HepG2 (cell line): ENCODE data around the gene GLRA3. TPM values are rescaled to one million over a fixed set of nuclear protein-coding genes. Genes with fewer than 3 reads are reported as not detected.

Source experiments
- ATAC-seq: fragments of 200-7000 bp; cut with Tn5 transposase; 3 replicates; pipeline ENCODE4 v1.9.1; 2020; ENCODE audit warnings: mild to moderate bottlenecking, moderate library complexity
- BruUV-seq: library from RNA; stranded (reverse); fragments of 400-500 nt; replicated peaks from 2 replicates; lab custom pipeline; 2021; lab: Mats Ljungman, UMichigan
- CTCF ChIA-PET: fragments of 300-600 bp; formaldehyde crosslinking; extraction: SDS; loops from one replicate; lab custom pipeline; 2021; ENCODE audit warnings: low total read pairs, inconsistent platforms, low intra/inter-chr PET ratio; lab: Yijun Ruan, JAX
- POLR2A ChIA-PET: fragments of 350-600 bp; sonication (Branson Sonifier 250); formaldehyde crosslinking; loops from one replicate; lab custom pipeline; 2020; ENCODE audit warnings: antibody characterized with exemption, inconsistent platforms; lab: Yijun Ruan, JAX
- DNase-seq: peaks from one replicate; pipeline ENCODE4 v3.0.0-alpha.2; 2015; ENCODE audit warnings: low spot score
- FAIRE-seq: peaks from 3 replicates; lab custom pipeline; 2011; peaks lifted over from hg19 to GRCh38; lab: Jason Lieb, UNC
- H2AFZ ChIP-seq: one replicate; pipeline ENCODE4 v1.6.1; 2011; ENCODE audit warnings: low read length, inconsistent platforms
- H3K27ac ChIP-seq: fragments of 300-600 bp; 3 replicates; pipeline ENCODE4 v1.8.0; 2011; ENCODE audit warnings: mixed run types, mild to moderate bottlenecking, mixed read lengths, low read length, inconsistent platforms; ENCODE audit not compliant: insufficient read depth; ENCODE audit errors: extremely low read length
- H3K27me3 ChIP-seq, 2 experiments: fragments of 200-600 bp in 1 of 2; 2 replicates in 1 of 2; 3 replicates in 1 of 2; pipeline versions ENCODE4 v1.6.0 to v1.8.0; 2011; ENCODE audit warnings: low read length in 2 of 2, mild to moderate bottlenecking in 2 of 2, moderate library complexity in 2 of 2, inconsistent platforms in 1 of 2; ENCODE audit not compliant: insufficient read depth in 2 of 2, control insufficient read depth in 1 of 2
- H3K36me3 ChIP-seq, 2 experiments: fragments of 200-600 bp in 1 of 2; replicated peaks in 1 of 2; 2 replicates in 1 of 2; 3 replicates in 1 of 2; pipeline versions ENCODE4 v1.5.1 to v1.8.0; 2011; ENCODE audit warnings: low read length in 2 of 2, inconsistent platforms in 1 of 2; ENCODE audit not compliant: insufficient read depth in 2 of 2, control insufficient read depth in 1 of 2
- H3K4me1 ChIP-seq: 2 replicates; pipeline ENCODE4 v1.5.1; 2012; ENCODE audit warnings: low read length, inconsistent platforms; ENCODE audit not compliant: insufficient read depth
- H3K4me2 ChIP-seq: 2 replicates; pipeline ENCODE4 v1.6.0; 2011; ENCODE audit warnings: low read depth, low read length, inconsistent platforms
- H3K4me3 ChIP-seq, 3 experiments: fragments of 200-600 bp in 1 of 3; sonication (generic), shearing (Covaris generic) in 1 of 3; replicated peaks in 1 of 3; 2 replicates each; pipeline ENCODE4 v1.5.1; 2011 to 2016; ENCODE audit warnings: low read length in 3 of 3, inconsistent platforms in 2 of 3, low read depth in 2 of 3, mild to moderate bottlenecking in 2 of 3, control low read depth in 1 of 3, mixed read lengths in 1 of 3; ENCODE audit not compliant: insufficient read depth in 1 of 3
- H3K79me2 ChIP-seq: one replicate; pipeline ENCODE4 v1.6.1; 2011; ENCODE audit warnings: low read length, inconsistent platforms; ENCODE audit not compliant: insufficient read depth
- H3K9ac ChIP-seq: 2 replicates; pipeline ENCODE4 v1.6.0; 2011; ENCODE audit warnings: mild to moderate bottlenecking, low read depth, low read length, inconsistent platforms; ENCODE audit not compliant: insufficient read depth
- H3K9me3 ChIP-seq: 2 replicates; pipeline ENCODE4 v1.5.1; 2012; ENCODE audit warnings: mild to moderate bottlenecking, low read length
- H4K20me1 ChIP-seq: 2 replicates; pipeline ENCODE4 v1.6.0; 2011; ENCODE audit warnings: inconsistent platforms, mild to moderate bottlenecking, low read length, moderate library complexity; ENCODE audit not compliant: insufficient read depth
- ARID5B ChIP-seq: IDR thresholded peaks from 2 replicates; pipeline ENCODE4 v1.4.0; 2020; ENCODE audit warnings: mild to moderate bottlenecking, missing genetic modification reagents
- ATF5 ChIP-seq: sonication (generic); formaldehyde crosslinking; IDR thresholded peaks from 2 replicates; pipeline ENCODE4 v1.4.0; 2020; ENCODE audit warnings: mild to moderate bottlenecking, low read depth, missing genetic modification reagents
- CCAR2 ChIP-seq: fragments of 200-400 bp; formaldehyde crosslinking; optimal IDR thresholded peaks from 2 replicates; pipeline ENCODE3; 2018; ENCODE audit warnings: low read depth, mild to moderate bottlenecking, low read length, moderate library complexity
- CENPX ChIP-seq: sonication (generic); formaldehyde crosslinking; IDR thresholded peaks from 2 replicates; pipeline ENCODE4 v1.9.0; 2021; ENCODE audit warnings: mild to moderate bottlenecking, missing genetic modification reagents, moderate library complexity
- LCORL ChIP-seq, 2 experiments: fragments of 450-650 bp in 1 of 2; sonication (generic) in 1 of 2; formaldehyde crosslinking in 1 of 2; IDR thresholded peaks; 2 replicates each; pipeline versions ENCODE4 v1.5.0 to v1.6.1; 2017 to 2020; ENCODE audit warnings: antibody characterized with exemption in 1 of 2, missing genetic modification reagents in 1 of 2
- MTA1 ChIP-seq: sonication (generic); formaldehyde crosslinking; IDR thresholded peaks from 2 replicates; pipeline ENCODE4 v1.4.0; 2020; ENCODE audit warnings: missing genetic modification reagents, mild to moderate bottlenecking, borderline replicate concordance
- REXO4 ChIP-seq: sonication (generic); formaldehyde crosslinking; IDR thresholded peaks from 2 replicates; pipeline ENCODE4 v1.8.0; 2022; ENCODE audit warnings: missing genetic modification reagents, mild to moderate bottlenecking, borderline replicate concordance
- THYN1 ChIP-seq: sonication (generic); formaldehyde crosslinking; IDR thresholded peaks from 2 replicates; pipeline ENCODE4 v1.8.1; 2023; ENCODE audit warnings: low read depth, mild to moderate bottlenecking, moderate library complexity, missing genetic modification reagents, borderline replicate concordance
- ZNF564 ChIP-seq: sonication (generic); formaldehyde crosslinking; IDR thresholded peaks from 2 replicates; pipeline ENCODE4 v1.8.1; 2023; ENCODE audit warnings: mild to moderate bottlenecking, missing genetic modification reagents
- WGBS: methylation state at CpG from one replicate; pipeline ENCODE4 v1.1.6; 2017; ENCODE audit warnings: low lambda C conversion rate; 5-methylcytosine and 5-hydroxymethylcytosine counted together
- in situ Hi-C: cut with HindIII; loops from 2 replicates; pipeline ENCODE4 v1.10.0; 2017; ENCODE audit warnings: low pct_unique_long_range_greater_than_20kb; ENCODE audit not compliant: extremely low pct_ligation_motif_present
- intact Hi-C: fragments of 100-400 bp; cut with micrococcal nuclease; formaldehyde crosslinking; loops from one replicate; pipeline ENCODE4 v1.10.0; 2022; ENCODE audit not compliant: unreplicated experiment
- polyA plus RNA-seq, 8 experiments: library from polyadenylated mRNA; depleted of rRNA in 3 of 8; stranded (reverse) in 7 of 8; unstranded in 1 of 8; fragments of >200 nt; fragmentation: Illumina TruSeq in 4 of 8; extraction: Trizol in 4 of 8; gene quantifications; 2 replicates each; pipeline versions ENCODE4 v1.2.1 to v1.2.3, GENCODE V29; 2011 to 2016; ENCODE audit warnings: low read depth in 4 of 8, missing spikeins in 1 of 8, mixed read lengths in 1 of 8; ENCODE audit not compliant: insufficient read depth in 1 of 8
- total RNA-seq, 5 experiments: library from RNA; depleted of rRNA; stranded (reverse); fragments of >200 nt; fragmentation: Illumina TruSeq; extraction: Trizol; gene quantifications; 2 replicates each; pipeline ENCODE4 v1.2.3, GENCODE V29; 2016; ENCODE audit warnings: low read depth in 1 of 5
- TF ChIP-seq, protein P1 (sequence below): sonication (generic); formaldehyde crosslinking; IDR thresholded peaks from 2 replicates; pipeline ENCODE4 v1.4.0; 2020; ENCODE audit warnings: missing genetic modification reagents
- TF ChIP-seq, protein P2 (sequence below): sonication (generic); formaldehyde crosslinking; IDR thresholded peaks from 2 replicates; pipeline ENCODE4 v1.8.1; 2023; ENCODE audit warnings: mild to moderate bottlenecking, missing genetic modification reagents
- TF ChIP-seq, protein P3 (sequence below): sonication (generic); formaldehyde crosslinking; IDR thresholded peaks from 2 replicates; pipeline ENCODE4 v1.5.0; 2020; ENCODE audit warnings: missing genetic modification reagents

GLRA3 gene
- total and polyA plus RNA-seq, 2 of the 13 experiments (the other 11 are each of a cell fraction or from before 2014, with no cell fraction given) = not detected

DNA sequence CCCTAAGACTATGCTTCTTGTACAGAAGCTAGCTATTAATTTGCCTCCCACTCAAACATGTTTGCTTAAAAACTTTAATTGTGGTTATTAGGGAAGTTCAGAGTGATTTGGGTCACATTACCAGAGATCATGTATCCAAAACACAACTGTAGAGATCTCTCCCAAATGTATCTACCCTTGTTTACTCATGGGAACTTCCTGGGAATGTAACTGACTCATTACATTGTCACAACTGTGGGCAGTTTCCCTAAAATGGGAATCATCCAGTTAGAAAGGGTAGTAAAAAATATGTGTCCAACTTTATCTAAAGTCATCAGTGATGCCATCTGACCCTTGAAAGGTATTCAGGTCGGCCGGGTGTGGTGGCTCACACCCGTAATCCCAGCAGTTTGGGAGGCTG, 40.3 kb upstream of the GLRA3 start (continued):
- no peak for TF ChIP-seq ATF5 (CRISPR knock-in tag)
- no peak for TF ChIP-seq ARID5B (CRISPR knock-in tag)
- TF ChIP-seq THYN1 (CRISPR knock-in tag) = no peak

DNA sequence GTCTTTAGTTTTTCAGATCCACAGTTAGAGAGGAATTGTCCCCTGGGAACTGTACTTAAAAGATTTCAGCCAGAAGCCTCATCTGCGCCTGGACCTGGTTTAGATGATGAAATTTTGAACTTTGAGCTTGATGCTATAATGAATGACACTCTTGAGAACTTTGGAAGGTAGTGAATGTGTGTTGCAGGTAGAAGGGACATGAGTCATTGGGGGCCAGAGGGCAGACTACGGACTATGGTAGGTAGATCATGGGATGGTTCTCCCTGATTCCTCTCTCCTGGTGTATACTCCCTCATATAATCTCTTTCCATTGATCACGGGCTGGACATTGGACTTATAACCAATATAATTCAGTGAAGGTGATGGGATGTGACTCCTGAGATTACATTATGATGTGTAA, 38.9 kb upstream of the GLRA3 start:
- ChIA-PET POLR2A (no interaction called here), CTCF (no interaction called here)
- Histone ChIP-seq H3K36me3 (no peaks in the 10 kb centered on the region), H3K79me2 (no peaks in the 10 kb centered on the region), H3K4me3 (no peak overlapping the region), H3K9me3 (peaks cover 83% of the 10 kb centered on the region), H3K27ac (no peak overlapping the region), H3K4me1 (no peaks in the 10 kb centered on the region; the same call in 1 of the 2 replicates), H2AFZ (no peak overlapping the region), H3K9ac (no peak overlapping the region), H3K4me2 (no peak overlapping the region), H4K20me1 (no peaks in the 10 kb centered on the region), H3K27me3 (no peaks in the 10 kb centered on the region)
- in situ Hi-C loops = no loop called here
- no TSS peak for BruUV-seq
- 0% methylated on average over 3 of the region's 3 CpGs for WGBS
- intact Hi-C loops = no loop called here
- ATAC-seq = no peak
- no peak for FAIRE-seq
- DNase-seq = no peak
- no peak for TF ChIP-seq CCAR2
- no peak for TF ChIP-seq MTA1 (CRISPR knock-in tag)
- TF ChIP-seq CENPX = no peak
- TF ChIP-seq LCORL (IDR thresholded peaks at IDR 0.05) = no peak
- no peak for TF ChIP-seq LCORL (CRISPR knock-in tag; IDR thresholded peaks at IDR 0.05)
- no peak for TF ChIP-seq REXO4 (CRISPR knock-in tag)
- TF ChIP-seq, protein P1, sequence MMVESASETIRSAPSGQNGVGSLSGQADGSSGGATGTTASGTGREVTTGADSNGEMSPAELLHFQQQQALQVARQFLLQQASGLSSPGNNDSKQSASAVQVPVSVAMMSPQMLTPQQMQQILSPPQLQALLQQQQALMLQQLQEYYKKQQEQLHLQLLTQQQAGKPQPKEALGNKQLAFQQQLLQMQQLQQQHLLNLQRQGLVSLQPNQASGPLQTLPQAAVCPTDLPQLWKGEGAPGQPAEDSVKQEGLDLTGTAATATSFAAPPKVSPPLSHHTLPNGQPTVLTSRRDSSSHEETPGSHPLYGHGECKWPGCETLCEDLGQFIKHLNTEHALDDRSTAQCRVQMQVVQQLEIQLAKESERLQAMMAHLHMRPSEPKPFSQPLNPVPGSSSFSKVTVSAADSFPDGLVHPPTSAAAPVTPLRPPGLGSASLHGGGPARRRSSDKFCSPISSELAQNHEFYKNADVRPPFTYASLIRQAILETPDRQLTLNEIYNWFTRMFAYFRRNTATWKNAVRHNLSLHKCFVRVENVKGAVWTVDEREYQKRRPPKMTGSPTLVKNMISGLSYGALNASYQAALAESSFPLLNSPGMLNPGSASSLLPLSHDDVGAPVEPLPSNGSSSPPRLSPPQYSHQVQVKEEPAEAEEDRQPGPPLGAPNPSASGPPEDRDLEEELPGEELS (CRISPR knock-in tag) = no peak
- TF ChIP-seq, protein P2, sequence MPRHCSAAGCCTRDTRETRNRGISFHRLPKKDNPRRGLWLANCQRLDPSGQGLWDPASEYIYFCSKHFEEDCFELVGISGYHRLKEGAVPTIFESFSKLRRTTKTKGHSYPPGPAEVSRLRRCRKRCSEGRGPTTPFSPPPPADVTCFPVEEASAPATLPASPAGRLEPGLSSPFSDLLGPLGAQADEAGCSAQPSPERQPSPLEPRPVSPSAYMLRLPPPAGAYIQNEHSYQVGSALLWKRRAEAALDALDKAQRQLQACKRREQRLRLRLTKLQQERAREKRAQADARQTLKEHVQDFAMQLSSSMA (CRISPR knock-in tag) = no peak
- TF ChIP-seq ZNF564 (CRISPR knock-in tag) = no peak
- TF ChIP-seq, protein P3, sequence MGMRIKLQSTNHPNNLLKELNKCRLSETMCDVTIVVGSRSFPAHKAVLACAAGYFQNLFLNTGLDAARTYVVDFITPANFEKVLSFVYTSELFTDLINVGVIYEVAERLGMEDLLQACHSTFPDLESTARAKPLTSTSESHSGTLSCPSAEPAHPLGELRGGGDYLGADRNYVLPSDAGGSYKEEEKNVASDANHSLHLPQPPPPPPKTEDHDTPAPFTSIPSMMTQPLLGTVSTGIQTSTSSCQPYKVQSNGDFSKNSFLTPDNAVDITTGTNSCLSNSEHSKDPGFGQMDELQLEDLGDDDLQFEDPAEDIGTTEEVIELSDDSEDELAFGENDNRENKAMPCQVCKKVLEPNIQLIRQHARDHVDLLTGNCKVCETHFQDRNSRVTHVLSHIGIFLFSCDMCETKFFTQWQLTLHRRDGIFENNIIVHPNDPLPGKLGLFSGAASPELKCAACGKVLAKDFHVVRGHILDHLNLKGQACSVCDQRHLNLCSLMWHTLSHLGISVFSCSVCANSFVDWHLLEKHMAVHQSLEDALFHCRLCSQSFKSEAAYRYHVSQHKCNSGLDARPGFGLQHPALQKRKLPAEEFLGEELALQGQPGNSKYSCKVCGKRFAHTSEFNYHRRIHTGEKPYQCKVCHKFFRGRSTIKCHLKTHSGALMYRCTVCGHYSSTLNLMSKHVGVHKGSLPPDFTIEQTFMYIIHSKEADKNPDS (CRISPR knock-in tag) = no peak
